GM23338 (cell line): ENCODE measurements around the gene MBLAC1. TPM values are rescaled to one million over a fixed set of nuclear protein-coding genes. Genes with fewer than 3 reads are reported as not detected.

Experiments used
- ATAC-seq: fragments of 200-7000 bp; cut with Tn5 transposase; 3 replicates; pipeline ENCODE4 v1.9.1; 2020
- DNase-seq: peaks from one replicate; pipeline ENCODE4 v3.0.0-alpha.2; 2015; ENCODE audit warnings: low spot score
- H2AFZ ChIP-seq: fragments of 200-600 bp; sonication (generic); 2 replicates; pipeline ENCODE4 v1.8.0; 2016; ENCODE audit warnings: antibody characterized with exemption, mild to moderate bottlenecking, moderate library complexity
- H3F3A ChIP-seq: fragments of 200-600 bp; sonication (generic); replicated peaks from 2 replicates; pipeline ENCODE4 v1.8.0; 2017; ENCODE audit warnings: antibody characterized with exemption, mixed run types, low read depth
- H3K27ac ChIP-seq: fragments of 200-600 bp; sonication (generic); 2 replicates; pipeline ENCODE4 v1.6.1; 2016; ENCODE audit warnings: low read depth
- H3K27me3 ChIP-seq: fragments of 200-600 bp; sonication (generic); 2 replicates; pipeline ENCODE4 v1.8.0; 2016; ENCODE audit warnings: mild to moderate bottlenecking, mixed run types, moderate library complexity; ENCODE audit not compliant: insufficient read depth
- H3K36me3 ChIP-seq: fragments of 200-600 bp; sonication (generic); 2 replicates; pipeline ENCODE4 v1.8.0; 2016; ENCODE audit warnings: mild to moderate bottlenecking; ENCODE audit not compliant: insufficient read depth
- H3K4me1 ChIP-seq: fragments of 200-600 bp; sonication (generic); 2 replicates; pipeline ENCODE4 v1.8.0; 2016; ENCODE audit warnings: mild to moderate bottlenecking, moderate library complexity; ENCODE audit not compliant: insufficient read depth
- H3K4me2 ChIP-seq: fragments of 200-600 bp; sonication (generic); 2 replicates; pipeline ENCODE4 v1.7.1; 2017; ENCODE audit warnings: mixed run types
- H3K4me3 ChIP-seq: fragments of 200-600 bp; sonication (generic); 2 replicates; pipeline ENCODE4 v1.6.1; 2016; ENCODE audit warnings: mixed run types
- H3K79me2 ChIP-seq: fragments of 200-600 bp; sonication (generic); replicated peaks from 2 replicates; pipeline ENCODE4 v1.8.0; 2017; ENCODE audit warnings: mild to moderate bottlenecking; ENCODE audit not compliant: insufficient read depth
- H3K9me2 ChIP-seq: fragments of 200-600 bp; sonication (generic); 2 replicates; pipeline ENCODE4 v1.8.0; 2017; ENCODE audit not compliant: insufficient read depth
- H4K20me1 ChIP-seq: fragments of 200-600 bp; sonication (generic); replicated peaks from 2 replicates; pipeline ENCODE4 v1.8.0; 2017; ENCODE audit warnings: mild to moderate bottlenecking; ENCODE audit not compliant: insufficient read depth
- H3K27ac Mint-ChIP-seq: 2 replicates; pipeline ENCODE4 v1.8.0; 2020; ENCODE audit warnings: inconsistent platforms, mild to moderate bottlenecking, moderate library complexity, mixed read lengths
- H3K27me3 Mint-ChIP-seq: 3 replicates; pipeline ENCODE4 v1.8.0; 2022; ENCODE audit warnings: low read depth, mild to moderate bottlenecking, moderate library complexity, mixed read lengths, inconsistent platforms; ENCODE audit not compliant: insufficient read depth, poor library complexity
- H3K36me3 Mint-ChIP-seq: 3 replicates; pipeline ENCODE4 v1.8.0; 2021; ENCODE audit warnings: low read depth, mild to moderate bottlenecking, inconsistent platforms, moderate library complexity, mixed read lengths
- H3K4me1 Mint-ChIP-seq: 3 replicates; pipeline ENCODE4 v1.8.0; 2020; ENCODE audit warnings: mild to moderate bottlenecking, inconsistent platforms, mixed read lengths
- H3K4me3 Mint-ChIP-seq: 3 replicates; pipeline ENCODE4 v1.8.0; 2021; ENCODE audit warnings: moderate library complexity, mild to moderate bottlenecking, inconsistent platforms, mixed read lengths
- H3K9me3 Mint-ChIP-seq: 3 replicates; pipeline ENCODE4 v1.8.0; 2020; ENCODE audit warnings: moderate library complexity, mild to moderate bottlenecking, inconsistent platforms, mixed read lengths
- EZH2phosphoT487 ChIP-seq: fragments of 200-600 bp; sonication (generic); IDR thresholded peaks from one replicate; pipeline ENCODE4 v1.8.1; 2018; ENCODE audit warnings: antibody characterized with exemption; ENCODE audit not compliant: unreplicated experiment
- POLR2AphosphoS5 ChIP-seq: IDR thresholded peaks from 2 replicates; pipeline ENCODE4 v1.6.1; 2016; ENCODE audit warnings: antibody characterized with exemption, low read depth
- long read RNA-seq: library from polyadenylated mRNA; unstranded; transcript quantifications from one replicate; pipeline ENCODE4 v2.0.0, GENCODE V29; 2020; ENCODE audit not compliant: unreplicated experiment
- polyA plus RNA-seq: library from polyadenylated mRNA; unstranded; fragments of >200 nt; fragmentation: Nextera tagmentation; extraction: Ambion mirVana; gene quantifications from 2 replicates; pipeline ENCODE4 v1.2.1, GENCODE V29; 2016
- total RNA-seq: library from RNA; depleted of rRNA; stranded (reverse); fragments of >200 nt; shearing (Covaris generic); gene quantifications from 2 replicates; pipeline ENCODE4 v1.2.3, GENCODE V29; 2014; rRNA removed
- TF ChIP-seq, protein P1 (sequence below): fragments of 250-450 bp; sonication (Bioruptor Pico); IDR thresholded peaks from 2 replicates; pipeline ENCODE4 v1.5.0; 2020; ENCODE audit warnings: mild to moderate bottlenecking, moderate library complexity

MBLAC1 gene
- total RNA-seq (5.0 and 5.7 TPM in 2 replicates), polyA plus RNA-seq (2.4 and 2.7 TPM in 2 replicates)
- long read RNA-seq = 0 reads

DNA sequence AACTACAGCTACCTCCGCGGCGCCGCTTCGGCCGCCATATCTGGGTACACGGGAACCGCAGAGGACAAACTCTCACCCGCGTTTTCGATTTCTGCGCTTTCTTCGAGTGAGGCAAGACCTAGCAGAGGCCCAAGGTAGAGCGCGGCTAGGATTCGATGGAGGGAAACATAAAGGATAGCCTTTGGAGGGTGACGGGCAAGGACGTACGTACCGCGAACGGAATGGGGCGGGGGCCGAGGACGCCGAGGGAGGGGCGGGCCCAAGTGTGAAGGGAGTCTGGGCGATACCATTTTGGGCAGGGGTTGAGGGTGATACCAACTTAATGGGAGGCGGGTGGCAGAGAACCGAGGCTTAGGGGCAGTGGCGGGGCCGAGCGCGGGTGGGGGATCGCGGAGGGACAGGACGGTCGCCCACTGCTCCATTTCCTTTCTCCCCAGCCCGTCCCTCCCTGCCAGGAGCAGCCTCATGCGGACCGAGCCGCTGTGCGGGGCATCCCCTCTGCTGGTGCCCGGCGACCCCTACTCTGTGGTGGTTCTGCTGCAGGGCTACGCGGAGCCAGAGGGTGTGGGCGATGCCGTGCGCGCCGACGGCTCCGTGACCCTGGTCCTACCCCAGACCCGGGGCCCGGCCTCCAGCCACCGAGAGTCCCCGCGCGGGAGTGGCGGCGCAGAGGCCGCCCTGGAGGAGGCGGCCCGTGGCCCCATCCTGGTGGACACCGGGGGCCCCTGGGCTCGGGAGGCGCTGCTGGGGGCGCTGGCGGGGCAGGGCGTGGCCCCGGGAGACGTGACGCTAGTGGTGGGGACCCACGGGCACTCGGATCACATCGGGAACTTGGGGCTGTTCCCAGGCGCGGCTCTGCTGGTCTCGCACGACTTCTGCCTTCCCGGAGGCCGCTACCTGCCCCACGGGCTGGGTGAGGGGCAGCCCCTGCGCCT is at the start of gene MBLAC1:
TSS of gene MBLAC1 (plus strand) at position 37 of the 935 bp plus-strand sequence. CDS start at position 466, 429 bp downstream.
- Mint-ChIP-seq H3K27ac (peak within 1 kb of the TSS; percentile 99), H3K36me3 (peaks cover 9% of the 10 kb centered on the region; the same call in 1 of the 3 replicates), H3K4me1 (peaks cover 8% of the 10 kb centered on the region; the same call in 2 of the 3 replicates), H3K9me3 (no peaks in the 10 kb centered on the region), H3K27me3 (peaks cover 23% of the 10 kb centered on the region), H3K4me3 (peak within 1 kb of the TSS; percentile 99)
- DNase-seq (peak; percentile 97), ATAC-seq (peak; percentile 75)
- Histone ChIP-seq H3K4me1 (no peaks in the 10 kb centered on the region; the same call in 1 of the 2 replicates), H3K79me2 (peaks cover 5% of the 10 kb centered on the region), H2AFZ (peak within 1 kb of the TSS; percentile 94), H3K27ac (peak within 1 kb of the TSS; percentile 100), H3F3A (peaks cover 23% of the 10 kb centered on the region), H3K27me3 (peaks cover 21% of the 10 kb centered on the region), H3K4me2 (peak within 1 kb of the TSS; percentile 96), H3K9me2 (no peaks in the 10 kb centered on the region), H3K4me3 (peak within 1 kb of the TSS; percentile 99), H4K20me1 (no peaks in the 10 kb centered on the region), H3K36me3 (no peaks in the 10 kb centered on the region)
- peak; percentile 94 for TF ChIP-seq POLR2AphosphoS5
- TF ChIP-seq, protein P1, sequence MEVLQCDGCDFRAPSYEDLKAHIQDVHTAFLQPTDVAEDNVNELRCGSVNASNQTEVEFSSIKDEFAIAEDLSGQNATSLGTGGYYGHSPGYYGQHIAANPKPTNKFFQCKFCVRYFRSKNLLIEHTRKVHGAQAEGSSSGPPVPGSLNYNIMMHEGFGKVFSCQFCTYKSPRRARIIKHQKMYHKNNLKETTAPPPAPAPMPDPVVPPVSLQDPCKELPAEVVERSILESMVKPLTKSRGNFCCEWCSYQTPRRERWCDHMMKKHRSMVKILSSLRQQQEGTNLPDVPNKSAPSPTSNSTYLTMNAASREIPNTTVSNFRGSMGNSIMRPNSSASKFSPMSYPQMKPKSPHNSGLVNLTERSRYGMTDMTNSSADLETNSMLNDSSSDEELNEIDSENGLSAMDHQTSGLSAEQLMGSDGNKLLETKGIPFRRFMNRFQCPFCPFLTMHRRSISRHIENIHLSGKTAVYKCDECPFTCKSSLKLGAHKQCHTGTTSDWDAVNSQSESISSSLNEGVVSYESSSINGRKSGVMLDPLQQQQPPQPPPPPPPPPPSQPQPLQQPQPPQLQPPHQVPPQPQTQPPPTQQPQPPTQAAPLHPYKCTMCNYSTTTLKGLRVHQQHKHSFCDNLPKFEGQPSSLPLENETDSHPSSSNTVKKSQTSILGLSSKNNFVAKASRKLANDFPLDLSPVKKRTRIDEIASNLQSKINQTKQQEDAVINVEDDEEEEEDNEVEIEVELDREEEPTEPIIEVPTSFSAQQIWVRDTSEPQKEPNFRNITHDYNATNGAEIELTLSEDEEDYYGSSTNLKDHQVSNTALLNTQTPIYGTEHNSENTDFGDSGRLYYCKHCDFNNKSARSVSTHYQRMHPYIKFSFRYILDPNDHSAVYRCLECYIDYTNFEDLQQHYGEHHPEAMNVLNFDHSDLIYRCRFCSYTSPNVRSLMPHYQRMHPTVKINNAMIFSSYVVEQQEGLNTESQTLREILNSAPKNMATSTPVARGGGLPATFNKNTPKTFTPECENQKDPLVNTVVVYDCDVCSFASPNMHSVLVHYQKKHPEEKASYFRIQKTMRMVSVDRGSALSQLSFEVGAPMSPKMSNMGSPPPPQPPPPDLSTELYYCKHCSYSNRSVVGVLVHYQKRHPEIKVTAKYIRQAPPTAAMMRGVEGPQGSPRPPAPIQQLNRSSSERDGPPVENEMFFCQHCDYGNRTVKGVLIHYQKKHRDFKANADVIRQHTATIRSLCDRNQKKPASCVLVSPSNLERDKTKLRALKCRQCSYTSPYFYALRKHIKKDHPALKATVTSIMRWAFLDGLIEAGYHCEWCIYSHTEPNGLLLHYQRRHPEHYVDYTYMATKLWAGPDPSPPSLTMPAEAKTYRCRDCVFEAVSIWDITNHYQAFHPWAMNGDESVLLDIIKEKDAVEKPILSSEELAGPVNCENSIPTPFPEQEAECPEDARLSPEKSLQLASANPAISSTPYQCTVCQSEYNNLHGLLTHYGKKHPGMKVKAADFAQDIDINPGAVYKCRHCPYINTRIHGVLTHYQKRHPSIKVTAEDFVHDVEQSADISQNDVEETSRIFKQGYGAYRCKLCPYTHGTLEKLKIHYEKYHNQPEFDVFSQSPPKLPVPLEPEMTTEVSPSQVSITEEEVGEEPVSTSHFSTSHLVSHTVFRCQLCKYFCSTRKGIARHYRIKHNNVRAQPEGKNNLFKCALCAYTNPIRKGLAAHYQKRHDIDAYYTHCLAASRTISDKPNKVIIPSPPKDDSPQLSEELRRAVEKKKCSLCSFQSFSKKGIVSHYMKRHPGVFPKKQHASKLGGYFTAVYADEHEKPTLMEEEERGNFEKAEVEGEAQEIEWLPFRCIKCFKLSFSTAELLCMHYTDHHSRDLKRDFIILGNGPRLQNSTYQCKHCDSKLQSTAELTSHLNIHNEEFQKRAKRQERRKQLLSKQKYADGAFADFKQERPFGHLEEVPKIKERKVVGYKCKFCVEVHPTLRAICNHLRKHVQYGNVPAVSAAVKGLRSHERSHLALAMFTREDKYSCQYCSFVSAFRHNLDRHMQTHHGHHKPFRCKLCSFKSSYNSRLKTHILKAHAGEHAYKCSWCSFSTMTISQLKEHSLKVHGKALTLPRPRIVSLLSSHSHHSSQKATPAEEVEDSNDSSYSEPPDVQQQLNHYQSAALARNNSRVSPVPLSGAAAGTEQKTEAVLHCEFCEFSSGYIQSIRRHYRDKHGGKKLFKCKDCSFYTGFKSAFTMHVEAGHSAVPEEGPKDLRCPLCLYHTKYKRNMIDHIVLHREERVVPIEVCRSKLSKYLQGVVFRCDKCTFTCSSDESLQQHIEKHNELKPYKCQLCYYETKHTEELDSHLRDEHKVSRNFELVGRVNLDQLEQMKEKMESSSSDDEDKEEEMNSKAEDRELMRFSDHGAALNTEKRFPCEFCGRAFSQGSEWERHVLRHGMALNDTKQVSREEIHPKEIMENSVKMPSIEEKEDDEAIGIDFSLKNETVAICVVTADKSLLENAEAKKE (CRISPR knock-in tag) = no peak

DNA sequence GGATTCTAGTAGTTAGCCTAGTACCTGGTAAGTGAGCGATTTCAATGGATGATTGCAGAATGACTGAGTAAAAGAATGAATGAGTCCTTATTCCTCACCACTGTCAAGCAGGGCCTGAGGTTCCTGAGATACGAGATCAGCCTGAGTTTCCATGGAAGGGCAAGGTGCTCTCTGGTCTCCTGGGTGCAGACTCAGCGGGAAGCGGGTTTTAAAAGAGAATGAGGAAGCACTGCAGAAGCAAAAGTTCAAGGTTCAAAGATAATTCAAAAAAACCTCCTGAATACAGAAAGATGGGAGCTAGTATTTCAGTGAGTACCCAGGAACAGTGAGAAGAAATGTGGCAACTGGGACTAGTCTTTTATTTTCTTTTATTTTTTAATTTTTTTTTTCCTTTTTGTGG is 49.6 kb upstream of the MBLAC1 start:
- Histone ChIP-seq H3K4me3 (no peak overlapping the region), H3K9me2 (no peaks in the 10 kb centered on the region), H3K36me3 (peaks cover 77% of the 10 kb centered on the region), H3K4me2 (no peak overlapping the region), H3F3A (peaks cover 39% of the 10 kb centered on the region), H3K27ac (no peak overlapping the region), H3K79me2 (peaks cover 62% of the 10 kb centered on the region), H4K20me1 (peaks cover 23% of the 10 kb centered on the region), H3K27me3 (no peaks in the 10 kb centered on the region), H2AFZ (no peak overlapping the region), H3K4me1 (peaks cover 8% of the 10 kb centered on the region; the same call in 1 of the 2 replicates)
- H3K4me1 Mint-ChIP-seq = peaks cover 11% of the 10 kb centered on the region
- peaks cover 17% of the 10 kb centered on the region for H3K27me3 Mint-ChIP-seq
- peaks cover 58% of the 10 kb centered on the region for H3K9me3 Mint-ChIP-seq
- H3K36me3 Mint-ChIP-seq = peaks cover 88% of the 10 kb centered on the region
- no peak overlapping the region for H3K4me3 Mint-ChIP-seq
- DNase-seq = no peak
- no peak overlapping the region for H3K27ac Mint-ChIP-seq
- ATAC-seq = no peak
- TF ChIP-seq EZH2phosphoT487 = no peak
- TF ChIP-seq, protein P1 (CRISPR knock-in tag) = no peak
